GM12878 (cell line): Measurements from ENCODE around the gene CACYBP. TPM values are rescaled to one million over a fixed set of nuclear protein-coding genes. Genes with fewer than 3 reads are reported as not detected.

Source experiments
- ATAC-seq: fragments of 200-7000 bp; cut with Tn5 transposase; 3 replicates; pipeline ENCODE4 v1.9.1; 2020; ENCODE audit warnings: mild to moderate bottlenecking, moderate library complexity
- BruUV-seq: library from RNA; stranded (reverse); fragments of 400-500 nt; replicated peaks from 2 replicates; lab custom pipeline; 2021; lab: Mats Ljungman, UMichigan
- CTCF ChIA-PET: fragments of 300-600 bp; sonication (Branson Sonifier 250); formaldehyde crosslinking; extraction: SDS; loops from one replicate; lab custom pipeline; 2021; ENCODE audit warnings: inconsistent platforms; lab: Yijun Ruan, JAX
- POLR2A ChIA-PET: fragments of 350-600 bp; formaldehyde crosslinking; extraction: SDS; loops from one replicate; lab custom pipeline; 2021; ENCODE audit warnings: inconsistent platforms; lab: Charles Lee
- RAD21 ChIA-PET: fragments of 300-600 bp; sonication (Branson Sonifier 250); formaldehyde crosslinking; loops from one replicate; lab custom pipeline; 2023; ENCODE audit warnings: antibody characterized with exemption; ENCODE audit not compliant: unreplicated experiment; lab: Charles Lee
- SMC1A ChIA-PET: fragments of 300-600 bp; sonication (Branson Sonifier 250); formaldehyde crosslinking; loops from one replicate; lab custom pipeline; 2023; ENCODE audit not compliant: unreplicated experiment, uncharacterized antibody; lab: Charles Lee
- DNase-seq: peaks from one replicate; pipeline ENCODE4 v3.0.0-alpha.2; 2011; ENCODE audit warnings: low read depth, low spot score
- FAIRE-seq: peaks from 3 replicates; lab custom pipeline; 2011; peaks lifted over from hg19 to GRCh38; lab: Jason Lieb, UNC
- H2AFZ ChIP-seq: 2 replicates; pipeline ENCODE4 v1.6.0; 2011; ENCODE audit warnings: low read depth, low read length, control low read depth; ENCODE audit not compliant: control insufficient read depth
- H3K27ac ChIP-seq: 2 replicates; pipeline ENCODE4 v1.5.1; 2011; ENCODE audit warnings: control low read depth; ENCODE audit not compliant: control insufficient read depth, insufficient read depth
- H3K27me3 ChIP-seq, 2 experiments: replicated peaks in 1 of 2; 2 replicates each; pipeline versions ENCODE4 v1.6.0 to v1.6.1; 2011; ENCODE audit warnings: low read length in 1 of 2; ENCODE audit not compliant: control insufficient read depth in 2 of 2, insufficient read depth in 2 of 2
- H3K36me3 ChIP-seq, 2 experiments: 2 replicates each; pipeline ENCODE4 v1.5.1; 2011; ENCODE audit warnings: low read length in 1 of 2; ENCODE audit not compliant: control insufficient read depth in 2 of 2, insufficient read depth in 2 of 2
- H3K4me1 ChIP-seq: 2 replicates; pipeline ENCODE4 v1.6.1; 2011; ENCODE audit warnings: mild to moderate bottlenecking, low read length, moderate library complexity, mixed read lengths; ENCODE audit not compliant: control insufficient read depth, insufficient read depth
- H3K4me2 ChIP-seq: 2 replicates; pipeline ENCODE4 v1.6.0; 2011; ENCODE audit warnings: control low read depth; ENCODE audit not compliant: control insufficient read depth, insufficient read depth
- H3K4me3 ChIP-seq: fragments of 200-600 bp; sonication (generic); 2 replicates; pipeline ENCODE4 v1.5.1; 2016
- H3K79me2 ChIP-seq: 2 replicates; pipeline ENCODE4 v1.6.0; 2011; ENCODE audit warnings: low read length; ENCODE audit not compliant: control insufficient read depth, insufficient read depth
- H3K9ac ChIP-seq: 2 replicates; pipeline ENCODE4 v1.8.0; 2011; ENCODE audit warnings: low read length, control low read depth, mixed read lengths; ENCODE audit not compliant: control insufficient read depth, insufficient read depth
- H3K9me3 ChIP-seq: replicated peaks from 3 replicates; pipeline ENCODE4 v1.5.1; 2011; ENCODE audit warnings: mild to moderate bottlenecking, low read length; ENCODE audit not compliant: control insufficient read depth, insufficient read depth
- H4K20me1 ChIP-seq: 2 replicates; pipeline ENCODE4 v1.6.0; 2011; ENCODE audit not compliant: control insufficient read depth, insufficient read depth
- IKZF1 ChIP-seq: fragments of 450-650 bp; conservative IDR thresholded peaks from 2 replicates; pipeline ENCODE4 v1.6.1; 2017; ENCODE audit warnings: antibody characterized with exemption, mild to moderate bottlenecking
- SIN3A ChIP-seq: IDR thresholded peaks from 2 replicates; pipeline ENCODE4 v1.6.1; 2012; ENCODE audit warnings: low read depth, low read length, improper control_type of control experiment
- WRNIP1 ChIP-seq: IDR thresholded peaks from 2 replicates; pipeline ENCODE4 v1.6.1; 2011; ENCODE audit warnings: low read depth, low read length, improper control_type of control experiment, borderline replicate concordance
- WGBS: methylation state at CpG from one replicate; pipeline ENCODE4 v1.1.6; 2016; ENCODE audit warnings: low lambda C conversion rate; ENCODE audit not compliant: insufficient replicate concordance, insufficient coverage; ENCODE audit errors: missing lambda C conversion rate; 5-methylcytosine and 5-hydroxymethylcytosine counted together
- in situ Hi-C: fragments of 300-500 bp; cut with MboI; formaldehyde crosslinking; loops from 9 replicates; pipeline ENCODE4 v1.14.3; 2018; ENCODE audit warnings: mixed read lengths
- intact Hi-C: fragments of 100-400 bp; cut with micrococcal nuclease; formaldehyde crosslinking; loops from one replicate; pipeline ENCODE4 v1.14.2; 2022; ENCODE audit not compliant: unreplicated experiment
- polyA plus RNA-seq, 11 experiments: library from polyadenylated mRNA; depleted of rRNA in 4 of 11; unstranded in 6 of 11; stranded (reverse) in 5 of 11; fragments of >200 nt; fragmentation: Nextera tagmentation in 4 of 11; fragmentation: Illumina TruSeq in 1 of 11; extraction: Ambion mirVana in 4 of 11; extraction: Trizol in 1 of 11; gene quantifications; 1 replicate in 1 of 11; 2 replicates in 10 of 11; pipeline versions ENCODE4 v1.2.1 to v1.2.3, GENCODE V29; 2011 to 2016; ENCODE audit warnings: inconsistent platforms in 2 of 11, missing spikeins in 2 of 11, low read depth in 1 of 11
- total RNA-seq, 4 experiments: library from RNA; depleted of rRNA in 3 of 4; stranded (reverse); fragments of >200 nt in 3 of 4; fragmentation: Illumina TruSeq in 1 of 4; extraction: Trizol in 1 of 4; gene quantifications; 2 replicates each; pipeline versions ENCODE4 v1.2.1 to v1.2.3, GENCODE V29; 2013 to 2021
- TF ChIP-seq, protein P1 (sequence below): fragments of 150-350 bp; IDR thresholded peaks from 2 replicates; pipeline ENCODE4 v1.6.1; 2016; ENCODE audit warnings: low read depth, low read length
- TF ChIP-seq, protein P2 (sequence below): fragments of 450-650 bp; formaldehyde crosslinking; IDR thresholded peaks from 2 replicates; pipeline ENCODE4 v1.4.0; 2020; ENCODE audit warnings: mild to moderate bottlenecking, moderate library complexity
- TF ChIP-seq, protein P3 (sequence below): fragments of 450-650 bp; IDR thresholded peaks from 2 replicates; pipeline ENCODE4 v1.6.1; 2017; ENCODE audit warnings: antibody characterized with exemption, mild to moderate bottlenecking, moderate library complexity

The CACYBP gene
- total and polyA plus RNA-seq, 10 of the 15 experiments (the other 5 are each of a cell fraction or from before 2014, with no cell fraction given) = 77.7 to 488 (median 218) TPM

DNA sequence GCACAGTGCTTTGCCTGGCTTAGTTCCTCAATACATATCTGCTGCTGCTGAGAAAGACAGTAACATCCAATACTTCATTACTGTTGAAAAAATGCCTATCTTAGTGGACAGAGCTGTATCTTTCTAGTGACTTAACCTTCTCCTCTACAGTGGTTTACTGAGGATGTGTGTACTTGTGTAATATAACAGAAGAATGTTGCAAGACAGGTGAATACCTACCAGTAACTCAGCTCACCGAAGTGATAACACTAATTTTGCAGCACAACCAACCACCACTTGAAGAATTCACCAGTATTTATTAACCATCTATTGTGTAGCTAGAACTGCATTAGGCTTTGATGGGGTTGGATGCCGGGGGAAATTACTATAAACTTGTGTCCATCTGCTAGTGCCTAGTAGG, 51.2 kb downstream of the CACYBP start:
- intact Hi-C loops (no loop called here), in situ Hi-C loops (no loop called here)
- ChIA-PET SMC1A (interaction anchor here (1.3 kb wide), 1 partner anchor 74 kb away, joined by 3 read pairs; no protein-coding TSS in a partner anchor), CTCF (no interaction called here), POLR2A (interaction anchor here (0.6 kb wide), 1 partner anchor 12 kb away, joined by 5 read pairs; no protein-coding TSS in a partner anchor), RAD21 (interaction anchor here (1.4 to 1.5 kb wide), 2 partner anchors 22 to 104 kb away, joined by 3 to 4 read pairs; no protein-coding TSS in a partner anchor)
- no TSS peak for BruUV-seq
- H3K9me3 ChIP-seq = no peaks in the 10 kb centered on the region
- no peaks in the 10 kb centered on the region for H3K4me1 ChIP-seq
- no peak for DNase-seq
- ATAC-seq = no peak
- no peak overlapping the region for H3K4me2 ChIP-seq
- no peak overlapping the region for H2AFZ ChIP-seq
- 3% methylated on average over 2 of the region's 2 CpGs for WGBS
- H3K27me3 ChIP-seq = 0 out of 4 replicates have a peak, but pooled peaks cover 0 to 3% of the 10 kb centered on the region in 2 experiments
- H3K36me3 ChIP-seq = no peaks in the 10 kb centered on the region
- H3K79me2 ChIP-seq = no peaks in the 10 kb centered on the region
- no peak overlapping the region for H3K27ac ChIP-seq
- H3K9ac ChIP-seq = no peak overlapping the region
- no peaks in the 10 kb centered on the region for H4K20me1 ChIP-seq
- TF ChIP-seq IKZF1 = no peak
- no peak for TF ChIP-seq WRNIP1
- H3K4me3 ChIP-seq = no peak overlapping the region
- FAIRE-seq = peak; percentile 64

DNA sequence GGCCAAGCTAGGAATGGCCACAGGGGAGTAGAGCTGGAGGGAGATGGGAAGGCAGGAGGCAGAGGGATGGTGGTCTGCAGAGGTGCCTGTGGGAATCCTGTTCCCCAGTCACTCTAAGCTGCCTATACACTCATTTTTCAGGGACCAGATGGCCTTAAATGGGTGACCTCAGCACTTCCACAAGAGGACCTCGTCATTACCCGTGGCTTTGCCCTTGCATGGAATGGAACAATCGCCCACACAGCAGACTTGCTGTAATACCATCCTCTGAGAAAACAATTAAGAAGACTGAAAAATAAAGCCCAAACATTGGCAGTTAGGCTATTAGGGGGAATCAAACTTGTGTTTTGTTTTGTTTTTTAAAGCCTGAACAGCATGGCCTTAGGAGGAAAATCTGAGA, 55.0 kb downstream of the CACYBP start:
- no peaks in the 10 kb centered on the region for H3K4me1 ChIP-seq
- 37% methylated on average over 3 of the region's 3 CpGs for WGBS
- CTCF ChIA-PET = no interaction called here
- POLR2A ChIA-PET = no interaction called here
- H3K36me3 ChIP-seq = no peaks in the 10 kb centered on the region
- no peak for FAIRE-seq
- SMC1A ChIA-PET = interaction anchor here (0.6 to 1.1 kb wide), 3 partner anchors 10 to 170 kb away, joined by 3 read pairs; no protein-coding TSS in a partner anchor
- intact Hi-C loops (no loop called here), in situ Hi-C loops (no loop called here)
- no peaks in the 10 kb centered on the region for H3K27me3 ChIP-seq
- H4K20me1 ChIP-seq = no peaks in the 10 kb centered on the region
- H3K79me2 ChIP-seq = no peaks in the 10 kb centered on the region
- H3K9ac ChIP-seq = no peak overlapping the region
- RAD21 ChIA-PET = no interaction called here
- no peak overlapping the region for H3K4me2 ChIP-seq
- H2AFZ ChIP-seq = no peak overlapping the region
- no peak overlapping the region for H3K4me3 ChIP-seq
- no peak for ATAC-seq
- no peaks in the 10 kb centered on the region for H3K9me3 ChIP-seq
- no peak overlapping the region for H3K27ac ChIP-seq
- DNase-seq = no peak
- BruUV-seq = no TSS peak
- TF ChIP-seq SIN3A = no peak
- TF ChIP-seq, protein P1, sequence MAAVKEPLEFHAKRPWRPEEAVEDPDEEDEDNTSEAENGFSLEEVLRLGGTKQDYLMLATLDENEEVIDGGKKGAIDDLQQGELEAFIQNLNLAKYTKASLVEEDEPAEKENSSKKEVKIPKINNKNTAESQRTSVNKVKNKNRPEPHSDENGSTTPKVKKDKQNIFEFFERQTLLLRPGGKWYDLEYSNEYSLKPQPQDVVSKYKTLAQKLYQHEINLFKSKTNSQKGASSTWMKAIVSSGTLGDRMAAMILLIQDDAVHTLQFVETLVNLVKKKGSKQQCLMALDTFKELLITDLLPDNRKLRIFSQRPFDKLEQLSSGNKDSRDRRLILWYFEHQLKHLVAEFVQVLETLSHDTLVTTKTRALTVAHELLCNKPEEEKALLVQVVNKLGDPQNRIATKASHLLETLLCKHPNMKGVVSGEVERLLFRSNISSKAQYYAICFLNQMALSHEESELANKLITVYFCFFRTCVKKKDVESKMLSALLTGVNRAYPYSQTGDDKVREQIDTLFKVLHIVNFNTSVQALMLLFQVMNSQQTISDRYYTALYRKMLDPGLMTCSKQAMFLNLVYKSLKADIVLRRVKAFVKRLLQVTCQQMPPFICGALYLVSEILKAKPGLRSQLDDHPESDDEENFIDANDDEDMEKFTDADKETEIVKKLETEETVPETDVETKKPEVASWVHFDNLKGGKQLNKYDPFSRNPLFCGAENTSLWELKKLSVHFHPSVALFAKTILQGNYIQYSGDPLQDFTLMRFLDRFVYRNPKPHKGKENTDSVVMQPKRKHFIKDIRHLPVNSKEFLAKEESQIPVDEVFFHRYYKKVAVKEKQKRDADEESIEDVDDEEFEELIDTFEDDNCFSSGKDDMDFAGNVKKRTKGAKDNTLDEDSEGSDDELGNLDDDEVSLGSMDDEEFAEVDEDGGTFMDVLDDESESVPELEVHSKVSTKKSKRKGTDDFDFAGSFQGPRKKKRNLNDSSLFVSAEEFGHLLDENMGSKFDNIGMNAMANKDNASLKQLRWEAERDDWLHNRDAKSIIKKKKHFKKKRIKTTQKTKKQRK = no peak
- TF ChIP-seq, protein P2, sequence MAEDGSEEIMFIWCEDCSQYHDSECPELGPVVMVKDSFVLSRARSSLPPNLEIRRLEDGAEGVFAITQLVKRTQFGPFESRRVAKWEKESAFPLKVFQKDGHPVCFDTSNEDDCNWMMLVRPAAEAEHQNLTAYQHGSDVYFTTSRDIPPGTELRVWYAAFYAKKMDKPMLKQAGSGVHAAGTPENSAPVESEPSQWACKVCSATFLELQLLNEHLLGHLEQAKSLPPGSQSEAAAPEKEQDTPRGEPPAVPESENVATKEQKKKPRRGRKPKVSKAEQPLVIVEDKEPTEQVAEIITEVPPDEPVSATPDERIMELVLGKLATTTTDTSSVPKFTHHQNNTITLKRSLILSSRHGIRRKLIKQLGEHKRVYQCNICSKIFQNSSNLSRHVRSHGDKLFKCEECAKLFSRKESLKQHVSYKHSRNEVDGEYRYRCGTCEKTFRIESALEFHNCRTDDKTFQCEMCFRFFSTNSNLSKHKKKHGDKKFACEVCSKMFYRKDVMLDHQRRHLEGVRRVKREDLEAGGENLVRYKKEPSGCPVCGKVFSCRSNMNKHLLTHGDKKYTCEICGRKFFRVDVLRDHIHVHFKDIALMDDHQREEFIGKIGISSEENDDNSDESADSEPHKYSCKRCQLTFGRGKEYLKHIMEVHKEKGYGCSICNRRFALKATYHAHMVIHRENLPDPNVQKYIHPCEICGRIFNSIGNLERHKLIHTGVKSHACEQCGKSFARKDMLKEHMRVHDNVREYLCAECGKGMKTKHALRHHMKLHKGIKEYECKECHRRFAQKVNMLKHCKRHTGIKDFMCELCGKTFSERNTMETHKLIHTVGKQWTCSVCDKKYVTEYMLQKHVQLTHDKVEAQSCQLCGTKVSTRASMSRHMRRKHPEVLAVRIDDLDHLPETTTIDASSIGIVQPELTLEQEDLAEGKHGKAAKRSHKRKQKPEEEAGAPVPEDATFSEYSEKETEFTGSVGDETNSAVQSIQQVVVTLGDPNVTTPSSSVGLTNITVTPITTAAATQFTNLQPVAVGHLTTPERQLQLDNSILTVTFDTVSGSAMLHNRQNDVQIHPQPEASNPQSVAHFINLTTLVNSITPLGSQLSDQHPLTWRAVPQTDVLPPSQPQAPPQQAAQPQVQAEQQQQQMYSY (CRISPR knock-in tag) = no peak
- TF ChIP-seq, protein P3, sequence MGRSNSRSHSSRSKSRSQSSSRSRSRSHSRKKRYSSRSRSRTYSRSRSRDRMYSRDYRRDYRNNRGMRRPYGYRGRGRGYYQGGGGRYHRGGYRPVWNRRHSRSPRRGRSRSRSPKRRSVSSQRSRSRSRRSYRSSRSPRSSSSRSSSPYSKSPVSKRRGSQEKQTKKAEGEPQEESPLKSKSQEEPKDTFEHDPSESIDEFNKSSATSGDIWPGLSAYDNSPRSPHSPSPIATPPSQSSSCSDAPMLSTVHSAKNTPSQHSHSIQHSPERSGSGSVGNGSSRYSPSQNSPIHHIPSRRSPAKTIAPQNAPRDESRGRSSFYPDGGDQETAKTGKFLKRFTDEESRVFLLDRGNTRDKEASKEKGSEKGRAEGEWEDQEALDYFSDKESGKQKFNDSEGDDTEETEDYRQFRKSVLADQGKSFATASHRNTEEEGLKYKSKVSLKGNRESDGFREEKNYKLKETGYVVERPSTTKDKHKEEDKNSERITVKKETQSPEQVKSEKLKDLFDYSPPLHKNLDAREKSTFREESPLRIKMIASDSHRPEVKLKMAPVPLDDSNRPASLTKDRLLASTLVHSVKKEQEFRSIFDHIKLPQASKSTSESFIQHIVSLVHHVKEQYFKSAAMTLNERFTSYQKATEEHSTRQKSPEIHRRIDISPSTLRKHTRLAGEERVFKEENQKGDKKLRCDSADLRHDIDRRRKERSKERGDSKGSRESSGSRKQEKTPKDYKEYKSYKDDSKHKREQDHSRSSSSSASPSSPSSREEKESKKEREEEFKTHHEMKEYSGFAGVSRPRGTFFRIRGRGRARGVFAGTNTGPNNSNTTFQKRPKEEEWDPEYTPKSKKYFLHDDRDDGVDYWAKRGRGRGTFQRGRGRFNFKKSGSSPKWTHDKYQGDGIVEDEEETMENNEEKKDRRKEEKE = no peak
